HUDEP-2 (cell line): ENCODE results near the gene FAM209B.
"Not testable (repeated sequence)": the region's sequence is repeated elsewhere in the genome, so short reads cannot be mapped to it uniquely, and the experiment has no call there.

Experiments
- DNase-seq, 76 experiments: peaks; one replicate each; lab custom pipeline; 2025; ENCODE audit not compliant: unreplicated experiment in 76 of 76; lab: John Stamatoyannopoulos, UW

Gene FAM209B

GRCh38 chr20:56527521-56527920 is 5.5 kb upstream of the FAM209B start:
- no peak for DNase-seq

GRCh38 chr20:56537997-56538396 is 5.0 kb downstream of the FAM209B start:
- no peak for DNase-seq

GRCh38 chr20:56540415-56540814 is 7.4 kb downstream of the FAM209B start:
- DNase-seq, result no peak

GRCh38 chr20:56542489-56543030 is 9.5 kb downstream of the FAM209B start:
- DNase-seq, result no peak

GRCh38 chr20:56551571-56551970 is 18.5 kb downstream of the FAM209B start:
- peak in 1 of 76 experiments; percentile 1 for DNase-seq

- DNase-seq, result no peak
These were observed 20.0 kb downstream of the FAM209B start for GRCh38 chr20:56552911-56553629.

- no peak for DNase-seq
These were observed 21.8 kb downstream of the FAM209B start for GRCh38 chr20:56554869-56555268.

GRCh38 chr20:56558968-56559367 is 25.9 kb downstream of the FAM209B start:
- no peak for DNase-seq

- not testable (repeated sequence) for DNase-seq
These were observed 31.5 kb downstream of the FAM209B start for GRCh38 chr20:56564526-56564925.

- no peak for DNase-seq
These were observed 32.5 kb downstream of the FAM209B start for GRCh38 chr20:56565511-56565910.

GRCh38 chr20:56566621-56567020 is 33.6 kb downstream of the FAM209B start:
- peak in 1 of 76 experiments; percentile 2 for DNase-seq

GRCh38 chr20:56570832-56571231 is 37.8 kb downstream of the FAM209B start:
- no peak for DNase-seq

- no peak for DNase-seq
These were observed 39.1 kb downstream of the FAM209B start for GRCh38 chr20:56572172-56572571.

- DNase-seq, result no peak
These were observed 40.9 kb downstream of the FAM209B start for GRCh38 chr20:56573986-56574385.

- no peak for DNase-seq
These were observed 41.6 kb downstream of the FAM209B start for GRCh38 chr20:56574531-56575142.

- DNase-seq, result no peak
These were observed 42.1 kb downstream of the FAM209B start for GRCh38 chr20:56575157-56575556.

GRCh38 chr20:56575961-56576360 is 42.9 kb downstream of the FAM209B start:
- no peak for DNase-seq

- no peak for DNase-seq
These were observed 46.3 kb downstream of the FAM209B start for GRCh38 chr20:56579301-56579710.

- no peak for DNase-seq
These were observed 47.2 kb downstream of the FAM209B start for GRCh38 chr20:56580226-56580625.

GRCh38 chr20:56581701-56582100 is 48.7 kb downstream of the FAM209B start:
- no peak for DNase-seq

- DNase-seq, result no peak
These were observed 49.5 kb downstream of the FAM209B start for GRCh38 chr20:56582542-56582941.

GRCh38 chr20:56584916-56585315 is 51.9 kb downstream of the FAM209B start:
- DNase-seq, result no peak
